Uterus (tissue), 4 donors: ENCODE measurements around the gene CACNB2. TPM values are rescaled to one million over a fixed set of nuclear protein-coding genes. Genes with fewer than 3 reads are reported as not detected.

Experiments
- DNase-seq, 2 donors: peaks; one replicate each; pipeline ENCODE4 v3.0.0-alpha.2; 2019 to 2020
- H3K27ac ChIP-seq, 2 donors: fragments of 200-600 bp; sonication (generic); 1 replicate in 1 of 2; 2 replicates in 1 of 2; pipeline ENCODE4 v1.5.1; 2016 to 2018
- H3K27me3 ChIP-seq, 2 donors: fragments of 200-600 bp; sonication (generic); one replicate each; pipeline ENCODE4 v1.5.1; 2018 to 2019; ENCODE audit warnings: control low read depth in 1 of 2
- H3K36me3 ChIP-seq, 2 donors: fragments of 200-600 bp; sonication (generic); one replicate each; pipeline ENCODE4 v1.5.1; 2019; ENCODE audit warnings: control low read depth in 1 of 2
- H3K4me1 ChIP-seq, 2 donors: fragments of 200-600 bp; sonication (generic); one replicate each; pipeline ENCODE4 v1.5.1; 2018 to 2019; ENCODE audit warnings: control low read depth in 1 of 2
- H3K4me3 ChIP-seq, 2 donors: fragments of 200-600 bp; sonication (generic); 1 replicate in 1 of 2; 2 replicates in 1 of 2; pipeline ENCODE4 v1.5.1; 2018 to 2019; ENCODE audit warnings: mild to moderate bottlenecking in 1 of 2
- H3K9me3 ChIP-seq, 2 donors: fragments of 200-600 bp; sonication (generic); one replicate each; pipeline ENCODE4 v1.5.1; 2019; ENCODE audit warnings: control low read depth in 1 of 2
- POLR2A ChIP-seq, 2 donors: fragments of 450-650 bp; IDR thresholded peaks; one replicate each; pipeline ENCODE4 v1.6.1; 2016; ENCODE audit warnings: antibody characterized with exemption in 2 of 2, mild to moderate bottlenecking in 1 of 2, moderate library complexity in 1 of 2
- intact Hi-C: fragments of 100-400 bp; cut with DNase I; formaldehyde crosslinking; loops from one replicate; pipeline ENCODE4 v1.15.1; 2023; ENCODE audit warnings: low total_unique reads
- total RNA-seq, 4 donors: library from RNA; depleted of rRNA in 3 of 4; stranded (reverse); fragments of >200 nt in 3 of 4; gene quantifications; one replicate each; pipeline versions ENCODE4 v1.1.0 to v1.2.4, GENCODE V29; 2014 to 2023
- TF ChIP-seq, protein P1 (sequence below), 4 experiments: fragments of 200-600 bp in 2 of 4; fragments of 450-650 bp in 2 of 4; sonication (generic) in 2 of 4; IDR thresholded peaks; one replicate each; pipeline ENCODE4 v1.5.1; 2016 to 2019; ENCODE audit warnings: antibody characterized with exemption in 4 of 4, mild to moderate bottlenecking in 2 of 4, moderate library complexity in 1 of 4
- donor health status: DM: yes; HTN: yes; CAD: no.

Gene CACNB2
- total RNA-seq, 4 donors from 2014 or later: 19.4 to 33.0 (median 27.0) TPM

DNA sequence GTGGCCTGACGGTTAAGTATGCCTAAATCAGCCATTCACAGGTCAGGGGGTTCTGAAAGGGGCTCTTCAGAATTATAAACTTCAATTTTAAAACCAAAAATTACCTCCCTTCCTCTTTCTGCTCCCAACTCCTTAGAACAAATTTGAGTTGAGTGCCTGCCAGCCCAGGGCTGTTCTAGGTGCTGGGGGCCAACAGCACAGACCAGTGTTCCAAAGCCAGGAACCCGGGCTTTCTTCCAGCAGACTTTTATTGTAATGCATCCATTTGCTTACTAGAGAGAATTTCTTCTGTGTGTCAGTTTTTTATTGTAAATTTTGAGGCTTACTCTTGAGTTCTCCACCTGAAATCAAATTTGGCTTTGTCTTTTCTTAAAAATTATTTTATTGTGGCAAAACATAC, 238.5 kb downstream of the CACNB2 start:
- intact Hi-C loops: no loop called here
- TF ChIP-seq POLR2A (IDR thresholded peaks at IDR 0.05): no peak
- TF ChIP-seq, protein P1, sequence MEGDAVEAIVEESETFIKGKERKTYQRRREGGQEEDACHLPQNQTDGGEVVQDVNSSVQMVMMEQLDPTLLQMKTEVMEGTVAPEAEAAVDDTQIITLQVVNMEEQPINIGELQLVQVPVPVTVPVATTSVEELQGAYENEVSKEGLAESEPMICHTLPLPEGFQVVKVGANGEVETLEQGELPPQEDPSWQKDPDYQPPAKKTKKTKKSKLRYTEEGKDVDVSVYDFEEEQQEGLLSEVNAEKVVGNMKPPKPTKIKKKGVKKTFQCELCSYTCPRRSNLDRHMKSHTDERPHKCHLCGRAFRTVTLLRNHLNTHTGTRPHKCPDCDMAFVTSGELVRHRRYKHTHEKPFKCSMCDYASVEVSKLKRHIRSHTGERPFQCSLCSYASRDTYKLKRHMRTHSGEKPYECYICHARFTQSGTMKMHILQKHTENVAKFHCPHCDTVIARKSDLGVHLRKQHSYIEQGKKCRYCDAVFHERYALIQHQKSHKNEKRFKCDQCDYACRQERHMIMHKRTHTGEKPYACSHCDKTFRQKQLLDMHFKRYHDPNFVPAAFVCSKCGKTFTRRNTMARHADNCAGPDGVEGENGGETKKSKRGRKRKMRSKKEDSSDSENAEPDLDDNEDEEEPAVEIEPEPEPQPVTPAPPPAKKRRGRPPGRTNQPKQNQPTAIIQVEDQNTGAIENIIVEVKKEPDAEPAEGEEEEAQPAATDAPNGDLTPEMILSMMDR (IDR thresholded peaks at IDR 0.05): no peak
- Histone ChIP-seq H3K4me1 (no peaks in the 10 kb centered on the region), H3K27me3 (no peaks in the 10 kb centered on the region), H3K36me3 (no peaks in the 10 kb centered on the region), H3K27ac (no peak overlapping the region), H3K9me3 (no peaks in the 10 kb centered on the region), H3K4me3 (no peak overlapping the region)
- peak in 1 of 2 donors; percentile 18 for DNase-seq

DNA sequence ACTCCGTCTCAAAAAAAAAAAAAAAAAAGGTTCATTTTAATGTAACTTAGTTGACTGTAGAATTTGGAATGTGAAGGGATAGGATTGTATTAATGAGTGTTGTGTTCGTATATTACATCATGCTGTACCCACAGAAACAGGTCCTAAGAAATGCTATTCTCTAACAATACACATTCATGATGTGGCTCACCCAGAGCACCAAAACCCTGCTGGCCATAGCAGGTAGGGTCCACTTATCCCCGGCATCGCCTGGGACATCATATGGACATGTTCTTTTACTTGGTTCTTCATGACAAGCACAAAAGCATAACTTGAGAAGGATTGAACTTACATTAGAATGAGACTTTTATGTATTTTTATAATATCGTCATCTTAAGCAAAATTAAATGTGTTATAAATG, 241.5 kb downstream of the CACNB2 start:
- TF ChIP-seq POLR2A (IDR thresholded peaks at IDR 0.05): no peak
- TF ChIP-seq, protein P1 (IDR thresholded peaks at IDR 0.05): no peak
- Histone ChIP-seq H3K27ac (no peak overlapping the region), H3K9me3 (no peaks in the 10 kb centered on the region), H3K36me3 (no peaks in the 10 kb centered on the region), H3K27me3 (no peaks in the 10 kb centered on the region), H3K4me1 (no peaks in the 10 kb centered on the region), H3K4me3 (no peak overlapping the region)
- no peak for DNase-seq
- intact Hi-C loops: no loop called here

DNA sequence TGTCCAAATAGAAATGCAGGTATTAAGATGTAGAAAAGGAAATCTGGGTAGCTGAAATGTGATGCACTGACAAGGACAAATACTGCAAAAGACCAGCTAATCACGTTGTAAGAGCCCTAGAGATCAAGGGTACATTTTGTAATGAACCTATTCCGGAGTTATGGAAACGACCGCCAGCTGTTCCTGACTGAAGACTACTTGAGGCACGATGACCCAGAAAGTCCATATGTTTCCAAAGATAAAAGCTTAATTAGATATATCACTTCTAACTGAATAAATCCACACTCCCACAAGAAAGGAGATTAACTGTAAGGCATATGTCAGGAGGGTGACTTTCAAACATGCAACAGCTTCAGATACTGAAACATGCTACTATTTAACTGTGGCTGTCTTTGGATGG, 257.7 kb downstream of the CACNB2 start:
- no peak for TF ChIP-seq POLR2A (IDR thresholded peaks at IDR 0.05)
- TF ChIP-seq, protein P1 (IDR thresholded peaks at IDR 0.05): no peak
- H3K4me1 ChIP-seq: no peaks in the 10 kb centered on the region

DNA sequence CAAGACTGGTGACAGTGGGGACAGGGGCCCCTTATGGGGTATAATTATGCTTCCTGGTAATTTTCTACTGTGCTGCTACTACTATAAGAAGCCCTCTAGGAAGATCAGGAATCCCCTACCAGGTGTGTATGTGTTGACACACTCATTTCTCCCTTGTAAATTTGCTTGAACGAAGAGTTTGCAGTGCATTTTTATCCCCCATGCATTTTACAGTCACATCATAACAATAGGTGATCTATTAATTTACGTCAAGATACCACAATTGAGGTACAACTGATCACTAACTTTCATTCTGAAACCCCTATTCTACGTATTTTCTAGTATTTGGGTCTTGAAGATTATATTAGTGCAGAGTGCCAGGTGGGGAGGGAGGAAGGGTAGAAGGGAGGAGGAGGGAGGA, 258.9 kb downstream of the CACNB2 start:
- no peak overlapping the region for H3K27ac ChIP-seq
- H3K4me3 ChIP-seq: no peak overlapping the region
- H3K36me3 ChIP-seq: no peaks in the 10 kb centered on the region
- no peaks in the 10 kb centered on the region for H3K9me3 ChIP-seq
- intact Hi-C loops: no loop called here
- no peaks in the 10 kb centered on the region for H3K27me3 ChIP-seq
- DNase-seq: no peak
- no peaks in the 10 kb centered on the region for H3K4me1 ChIP-seq
- TF ChIP-seq, protein P1 (IDR thresholded peaks at IDR 0.05): no peak
- TF ChIP-seq POLR2A (IDR thresholded peaks at IDR 0.05): no peak

More for the DNA sequence above, 257.7 kb downstream of the CACNB2 start:
- H3K9me3 ChIP-seq: no peaks in the 10 kb centered on the region
- H3K36me3 ChIP-seq: no peaks in the 10 kb centered on the region
- no peak for DNase-seq
- H3K27ac ChIP-seq: no peak overlapping the region
- no peak overlapping the region for H3K4me3 ChIP-seq
- intact Hi-C loops: no loop called here
- H3K27me3 ChIP-seq: no peaks in the 10 kb centered on the region

DNA sequence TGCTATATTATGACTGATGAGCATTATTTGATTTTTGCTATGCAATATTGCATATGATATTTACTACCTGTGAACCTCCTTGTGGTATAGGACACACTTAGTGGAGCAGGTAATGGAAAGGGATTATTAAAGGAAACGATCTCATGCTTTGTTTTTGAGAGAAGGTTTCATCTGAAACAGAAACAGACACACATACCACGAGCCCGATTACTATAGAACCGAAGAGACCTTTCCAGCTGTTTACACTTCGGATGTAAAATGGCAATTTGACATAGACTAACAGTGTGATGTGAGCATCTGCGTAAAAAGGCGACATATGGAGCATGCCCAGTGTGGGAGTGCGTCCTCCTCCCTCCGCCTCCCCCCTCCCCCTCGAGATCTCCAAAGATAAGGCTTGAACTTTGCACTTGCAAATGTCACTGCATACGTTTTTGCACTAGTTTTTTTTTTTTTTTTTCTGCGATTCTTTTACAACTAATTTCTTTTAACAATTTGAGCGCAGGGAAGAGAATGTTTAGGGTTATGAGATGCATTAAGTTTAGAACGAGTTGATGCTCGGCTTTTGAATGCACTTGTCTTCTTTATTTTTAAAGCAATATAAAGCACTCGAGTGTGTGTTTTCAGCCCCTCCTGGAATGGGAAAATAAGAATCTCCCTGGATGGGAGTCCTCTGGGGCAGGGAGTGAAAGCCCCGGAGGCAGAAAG, 260.1 kb downstream of the CACNB2 start:
- no peaks in the 10 kb centered on the region for H3K27me3 ChIP-seq
- no peaks in the 10 kb centered on the region for H3K36me3 ChIP-seq
- TF ChIP-seq, protein P1 (IDR thresholded peaks at IDR 0.05): no peak
- no peak for TF ChIP-seq POLR2A (IDR thresholded peaks at IDR 0.05)
- intact Hi-C loops: no loop called here
- peak overlapping the region in 1 of 2 donors; percentile 4 for H3K4me3 ChIP-seq
- H3K4me1 ChIP-seq: no peaks in the 10 kb centered on the region
- no peak for DNase-seq
- no peak overlapping the region for H3K27ac ChIP-seq
- no peaks in the 10 kb centered on the region for H3K9me3 ChIP-seq
